HG03354 (cell line): ENCODE results near the gene LCN12.

Experiments
- ATAC-seq: cut with Tn5 transposase; IDR thresholded peaks from one replicate; pipeline ENCODE4 v1.9.1; 2021; ENCODE audit warnings: mild to moderate bottlenecking; ENCODE audit not compliant: unreplicated experiment, poor library complexity, severe bottlenecking

The LCN12 gene

GRCh38 chr9:136926154-136926704 lies 25.8 kb upstream of the LCN12 start:
- no peak for ATAC-seq

- ATAC-seq, result no peak
Measured at GRCh38 chr9:136926749-136927148, 25.3 kb upstream of the LCN12 start.

- ATAC-seq, result no peak
Measured at GRCh38 chr9:136927343-136928271, 24.5 kb upstream of the LCN12 start.

- ATAC-seq, result no peak
Measured at GRCh38 chr9:136928591-136928990, 23.5 kb upstream of the LCN12 start.

DNA sequence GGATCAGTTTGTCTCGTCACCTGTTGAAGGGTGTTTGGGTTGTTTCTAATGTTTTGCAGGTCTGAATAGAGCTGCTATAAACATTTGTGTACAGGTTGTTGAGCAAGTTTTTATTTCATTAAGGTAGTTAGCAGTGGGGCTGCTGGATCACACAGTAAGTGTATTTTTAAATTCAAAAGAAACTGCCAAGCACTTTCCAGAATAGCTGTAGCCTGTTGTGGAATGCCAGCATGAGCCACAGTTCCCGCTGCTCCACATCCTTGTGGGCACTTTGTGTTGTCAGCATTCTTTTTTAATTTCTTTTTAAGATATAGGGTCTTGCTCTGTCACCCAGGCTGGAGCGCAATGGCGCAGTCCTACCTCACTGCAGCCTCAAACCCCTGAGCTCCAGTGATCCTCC lies 22.1 kb upstream of the LCN12 start:
- ATAC-seq, result no peak

DNA sequence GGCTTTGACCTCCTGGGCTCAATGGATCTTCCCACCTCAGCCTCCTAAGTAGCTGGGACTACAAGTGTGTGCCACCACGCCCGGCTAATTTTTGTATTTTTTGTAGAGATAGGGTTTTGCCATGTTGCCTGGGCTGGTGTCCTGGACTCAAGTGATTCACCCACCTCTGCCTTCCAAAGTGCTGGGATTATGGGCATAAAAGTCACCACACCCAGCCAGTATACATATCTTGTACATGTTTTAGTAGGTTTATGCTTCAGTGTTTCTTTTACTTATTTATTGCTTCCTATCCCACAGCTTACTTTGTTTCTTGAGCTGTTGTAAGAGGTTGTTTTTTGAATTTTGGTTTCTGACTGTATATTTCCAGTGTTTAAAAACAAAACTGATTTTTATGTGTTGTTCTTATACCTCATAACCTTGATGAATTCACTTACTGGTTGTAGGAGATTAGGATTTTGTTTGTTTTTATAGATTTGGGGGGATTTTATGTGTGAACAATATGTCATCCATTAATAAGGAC lies 20.4 kb upstream of the LCN12 start:
- ATAC-seq, result no peak

GRCh38 chr9:136934277-136934676 lies 17.8 kb upstream of the LCN12 start:
- no peak for ATAC-seq

- no peak for ATAC-seq
Measured at GRCh38 chr9:136935651-136936050, 16.4 kb upstream of the LCN12 start.

DNA sequence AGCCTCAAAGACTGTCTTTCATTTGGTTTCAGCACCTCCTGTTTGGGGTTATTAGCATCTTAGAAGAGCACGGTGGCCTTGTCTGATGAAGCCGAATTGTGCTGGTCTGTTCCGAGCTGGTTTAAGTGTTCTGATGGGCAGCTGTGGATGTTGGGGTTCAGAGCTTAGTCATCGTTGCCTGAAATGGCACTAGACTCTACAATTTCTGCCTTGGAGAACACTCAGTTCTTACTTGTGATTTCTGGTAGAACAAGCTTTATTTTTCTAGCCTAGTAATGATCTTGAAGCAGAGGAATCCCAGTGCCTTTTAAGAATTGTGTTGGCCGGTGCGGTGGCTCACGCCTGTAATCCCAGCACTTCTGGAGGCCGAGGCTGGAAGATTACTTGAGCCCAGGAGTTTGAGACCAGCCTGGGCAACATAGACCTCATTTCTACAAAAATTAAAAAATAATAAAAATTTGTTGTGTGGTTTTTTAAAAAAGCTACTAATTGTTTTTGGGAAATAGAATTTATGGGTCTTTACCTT lies 15.4 kb upstream of the LCN12 start:
- no peak for ATAC-seq

- no peak for ATAC-seq
Measured at GRCh38 chr9:136937186-136938001, 14.7 kb upstream of the LCN12 start.

DNA sequence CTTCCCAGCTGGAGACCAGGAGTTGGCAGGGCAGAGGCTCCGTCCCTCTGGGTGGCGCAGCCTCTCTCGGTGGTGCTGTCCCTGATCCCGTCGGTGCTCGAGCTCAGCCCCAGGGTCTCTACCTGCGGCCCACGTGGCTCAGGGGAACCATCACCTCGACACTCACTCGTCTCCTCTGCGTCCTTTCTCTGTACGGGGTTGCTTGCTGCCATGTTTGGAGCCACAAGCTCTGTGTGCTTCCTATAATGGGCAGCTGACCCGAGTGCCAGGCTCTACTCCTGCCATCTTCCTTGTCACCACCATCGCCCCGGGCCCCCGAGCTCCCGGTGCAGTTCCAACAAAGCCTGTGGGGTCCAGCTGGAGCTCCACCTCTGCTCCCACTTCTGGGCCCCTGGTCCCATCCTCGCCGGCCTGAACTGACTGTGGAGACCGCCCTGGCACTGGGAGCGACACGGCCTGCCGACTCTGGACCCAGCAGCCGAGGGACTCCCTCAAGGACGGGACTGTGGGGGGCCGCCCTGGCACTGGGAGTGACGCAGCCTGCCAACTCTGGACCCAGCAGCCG lies 12.6 kb upstream of the LCN12 start:
- no peak for ATAC-seq

DNA sequence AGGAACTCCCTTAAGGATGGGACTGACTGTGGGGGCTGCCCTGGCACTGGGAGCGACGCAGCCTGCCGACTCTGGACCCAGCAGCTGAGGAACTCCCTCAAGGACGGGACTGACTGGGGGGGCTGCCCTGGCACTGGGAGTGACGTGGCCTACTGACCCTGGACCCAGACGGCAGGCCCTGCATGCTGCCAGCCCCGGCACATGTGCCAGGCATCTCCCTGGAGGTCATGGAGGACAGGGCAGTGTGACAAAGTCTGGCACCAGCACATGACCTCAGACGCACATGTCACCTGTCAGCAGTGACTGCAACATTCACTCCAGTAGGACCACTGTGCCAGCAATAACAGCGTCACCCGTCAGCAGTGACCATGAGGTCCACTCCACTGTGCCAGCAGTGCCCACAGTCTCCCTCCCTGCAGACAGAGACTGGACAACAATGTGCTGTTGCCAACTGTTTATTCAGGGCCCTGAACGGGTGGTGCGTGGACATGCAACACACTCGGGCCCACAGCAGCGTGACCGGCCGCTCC lies 12.0 kb upstream of the LCN12 start:
- ATAC-seq, result no peak

DNA sequence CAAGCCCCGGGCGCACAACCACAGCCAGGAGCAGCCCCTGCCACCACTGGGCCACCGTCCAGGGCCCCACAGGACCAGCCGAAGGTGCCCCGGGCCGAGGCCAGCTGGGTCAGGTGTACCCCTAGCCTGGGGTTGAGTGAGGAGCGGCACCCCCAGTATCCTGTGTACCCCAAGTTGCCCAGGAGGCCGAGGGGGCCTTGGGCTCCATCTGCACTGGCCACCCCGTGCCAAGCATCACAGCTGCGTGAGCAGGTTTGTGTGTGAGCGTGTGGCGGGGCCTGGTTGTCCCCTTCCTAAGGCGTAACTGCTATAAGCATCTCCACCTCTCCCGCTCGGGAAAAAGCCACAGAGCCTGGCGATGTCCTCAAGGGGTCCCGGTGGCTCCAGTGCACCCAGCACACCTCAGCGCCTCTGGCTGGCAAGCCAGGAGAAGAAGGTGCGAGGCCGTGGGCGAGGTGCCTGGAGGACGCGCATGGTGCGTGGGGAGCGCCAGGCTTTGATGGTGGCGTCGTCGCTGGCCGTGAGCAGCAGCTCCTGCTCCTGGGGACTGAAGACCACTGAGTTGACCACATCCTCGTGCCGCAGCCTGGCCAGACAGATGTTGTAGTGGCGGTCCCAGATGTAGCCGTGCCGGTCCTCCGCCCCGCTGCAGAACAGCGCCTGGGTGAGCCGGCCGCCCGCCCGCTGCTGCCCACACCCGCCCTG lies 11.4 kb upstream of the LCN12 start:
- no peak for ATAC-seq

DNA sequence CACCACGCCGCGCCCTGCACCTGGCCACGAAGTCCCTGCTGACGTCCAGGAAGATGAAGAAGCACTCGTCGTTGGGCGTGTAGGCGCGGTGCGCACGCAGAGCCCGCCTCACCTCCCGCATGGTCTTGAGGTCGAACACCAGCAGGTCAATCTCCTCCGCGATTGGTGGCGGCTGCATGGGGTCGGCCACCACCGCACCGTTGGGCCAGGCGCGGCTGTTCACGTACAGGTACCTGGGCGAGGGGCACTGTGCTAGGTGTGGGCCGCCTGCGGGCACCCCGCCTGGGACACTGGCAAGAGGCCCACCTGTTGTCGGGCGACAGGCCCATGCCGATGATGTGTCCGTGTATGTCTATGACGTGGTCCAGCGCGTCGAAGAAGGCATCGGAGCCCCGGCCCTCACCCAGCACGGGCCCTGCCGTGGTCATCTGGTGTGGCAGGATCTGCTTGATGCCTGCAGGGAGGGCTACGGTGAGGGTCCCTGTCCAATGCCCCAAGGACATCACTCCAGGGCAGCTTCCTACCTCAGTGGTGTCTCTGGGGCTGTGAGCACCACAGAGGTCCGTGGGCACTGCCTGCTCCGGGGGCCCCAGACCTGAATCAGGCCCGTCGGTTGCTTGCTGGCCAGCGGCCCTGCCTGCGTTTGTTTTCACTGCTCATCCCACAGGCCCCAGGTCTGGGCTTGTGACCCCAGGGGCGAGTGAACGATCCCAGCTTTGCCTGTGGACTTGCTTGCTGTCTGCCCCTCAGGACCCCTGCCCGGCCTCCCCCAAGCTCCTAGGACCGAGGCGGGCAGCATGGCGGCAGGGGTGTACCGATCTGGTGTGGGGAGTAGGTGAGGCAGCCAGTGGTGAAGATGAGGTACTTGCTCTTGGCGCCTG lies 10.6 kb upstream of the LCN12 start:
- ATAC-seq, result no peak

- no peak for ATAC-seq
Measured at GRCh38 chr9:136942112-136942880, 9.8 kb upstream of the LCN12 start.

DNA sequence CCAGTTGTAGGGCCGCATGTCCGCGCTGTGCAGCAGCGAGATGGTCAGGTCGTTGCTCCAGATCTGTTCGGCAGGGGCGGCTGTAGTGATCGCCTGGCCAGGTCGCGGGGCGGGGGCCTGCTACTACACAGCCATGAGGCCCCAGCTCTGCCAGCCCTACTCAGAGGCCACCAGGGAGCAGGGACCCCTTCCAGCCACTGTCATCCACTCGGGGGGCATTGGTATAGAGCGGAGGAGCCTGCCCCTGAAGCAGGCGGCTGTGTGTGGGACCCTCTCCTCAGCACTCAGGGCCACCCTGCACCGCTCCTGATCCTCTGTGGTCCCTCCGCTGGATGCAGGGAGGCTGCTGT lies 9.2 kb upstream of the LCN12 start:
- no peak for ATAC-seq
